Glomerular visceral epithelial cell (primary cell): Measurements from ENCODE around the gene MAP2K5.
A peak's percentile ranks its signal among the peaks of the same experiment; 100 is the strongest.

Experiments
- DNase-seq: peaks from one replicate; pipeline ENCODE4 v3.0.0-alpha.2; 2016; ENCODE audit errors: extremely low spot score

MAP2K5 gene

DNA sequence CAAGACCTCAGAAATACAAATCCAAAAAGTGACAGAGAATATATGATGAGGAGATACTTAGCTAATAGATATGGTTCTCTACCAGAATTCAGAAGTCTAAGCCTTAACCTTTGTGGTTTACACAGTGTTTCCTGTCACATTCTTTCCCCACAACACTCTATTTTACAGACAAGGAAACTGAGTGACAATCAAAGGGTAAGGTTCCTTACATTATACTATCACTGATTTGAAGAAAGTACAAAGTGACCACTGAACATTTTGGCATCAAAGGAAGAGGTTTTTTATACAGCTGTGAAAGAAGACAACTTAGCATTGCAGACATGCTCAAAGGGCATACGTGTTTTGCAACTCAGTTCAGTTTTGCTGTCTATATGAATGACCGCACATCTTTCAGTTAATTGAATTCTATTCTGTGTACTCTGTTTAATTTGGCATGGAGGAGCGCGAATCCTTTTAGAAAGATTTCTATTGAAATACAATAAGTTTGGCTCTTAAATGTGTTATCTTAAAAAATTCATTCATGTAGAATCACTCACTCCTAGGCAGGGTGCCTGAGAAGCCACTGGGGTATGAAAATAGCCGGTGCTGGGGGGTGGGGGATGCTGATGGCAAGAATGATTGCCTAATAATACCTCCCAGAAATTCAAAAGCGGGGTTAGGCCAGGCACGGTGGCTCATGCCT is 216.3 kb downstream of the MAP2K5 start:
- no peak for DNase-seq

DNA sequence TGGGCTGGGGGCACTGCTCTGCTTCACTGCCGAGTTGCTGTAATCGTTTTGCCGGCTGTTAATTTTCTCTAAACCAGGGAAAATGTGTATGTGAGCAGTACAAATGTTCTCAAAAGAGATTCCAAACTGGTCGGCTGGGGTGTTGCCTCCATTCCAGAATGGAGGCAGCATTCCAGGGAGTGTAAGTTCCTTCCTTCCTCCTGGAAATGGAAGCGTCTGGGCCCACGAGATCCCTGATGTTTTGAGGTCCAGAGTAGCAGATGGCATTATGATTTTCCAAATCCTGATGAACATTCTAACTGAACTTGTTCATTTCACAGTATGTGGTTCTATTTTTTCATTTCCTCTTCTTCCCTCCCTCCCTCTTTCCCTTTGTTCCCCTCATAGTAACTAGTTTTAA is 218.4 kb downstream of the MAP2K5 start:
- no peak for DNase-seq

DNA sequence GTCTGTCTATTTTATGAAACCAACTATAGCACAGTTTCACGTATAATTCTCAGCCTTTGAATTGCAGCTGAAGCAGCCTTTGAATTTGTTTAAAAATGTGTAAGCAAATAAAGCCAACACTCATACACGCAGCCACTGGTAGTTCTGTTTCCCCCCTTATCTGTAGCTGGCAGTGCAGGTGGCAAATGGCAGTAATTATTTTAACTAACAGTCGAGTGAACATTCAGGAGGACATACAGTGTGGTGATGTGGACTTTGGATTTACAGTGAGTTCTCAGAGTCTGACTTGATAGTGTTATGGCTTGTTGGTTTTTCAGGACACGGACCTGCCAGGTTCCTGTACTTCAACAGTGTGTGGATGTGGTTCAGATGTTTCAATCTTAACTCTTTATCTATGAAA is 218.8 kb downstream of the MAP2K5 start:
- DNase-seq = no peak

DNA sequence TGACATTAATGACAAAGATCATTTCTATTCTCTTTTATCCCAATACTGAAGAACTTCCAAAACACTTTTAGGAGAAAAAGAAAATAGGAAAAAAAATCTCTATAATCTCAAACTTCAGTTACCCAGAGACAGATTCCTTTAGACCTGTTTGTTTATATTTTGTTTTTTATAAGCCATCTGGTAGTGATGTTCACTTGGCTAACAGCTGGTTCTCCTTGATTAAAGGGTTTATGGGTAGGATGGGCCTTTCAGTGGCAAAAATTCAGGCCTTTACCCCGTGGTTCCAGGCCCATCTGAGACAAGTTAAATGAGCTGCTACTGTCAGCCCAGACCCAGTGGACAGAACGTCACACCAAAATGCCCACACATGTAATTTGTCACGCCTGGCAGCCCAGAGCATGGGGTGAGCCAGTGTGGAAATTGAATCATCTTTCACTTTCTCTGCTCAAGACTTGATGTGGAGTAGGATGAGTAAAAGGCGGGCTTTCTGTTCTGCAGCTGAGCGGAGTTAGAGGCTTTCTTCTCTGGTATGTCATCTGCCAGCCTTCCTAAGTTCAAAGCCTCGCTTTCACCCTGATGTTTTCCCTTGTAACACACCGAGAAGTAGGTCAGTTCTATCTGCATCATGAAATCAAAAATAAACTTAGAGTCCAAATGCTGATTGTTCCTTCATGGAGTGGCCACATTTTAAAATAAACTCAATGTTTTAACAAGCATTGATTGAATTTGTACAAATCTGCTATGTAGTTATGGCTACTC is 220.3 kb downstream of the MAP2K5 start:
- DNase-seq = peak; percentile 51

DNA sequence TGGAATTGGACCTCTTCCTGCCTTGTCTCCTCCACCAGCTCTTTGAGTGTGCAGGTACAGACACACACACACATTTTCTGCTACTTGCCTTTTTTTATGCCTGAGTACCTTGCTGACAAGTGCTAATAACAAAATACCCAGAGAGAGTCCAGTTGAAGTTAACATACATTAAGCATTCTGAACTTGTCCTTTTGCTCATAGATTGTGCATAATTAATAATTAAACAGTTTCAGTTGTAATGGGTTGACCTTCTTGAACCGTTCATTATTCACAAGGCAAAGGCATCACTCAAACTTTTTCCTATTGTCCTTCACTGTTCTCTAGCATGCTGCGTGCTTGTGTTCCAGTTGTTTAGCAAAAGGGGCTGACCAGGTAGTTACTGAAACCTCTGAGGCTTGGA is 223.2 kb downstream of the MAP2K5 start:
- DNase-seq = no peak

DNA sequence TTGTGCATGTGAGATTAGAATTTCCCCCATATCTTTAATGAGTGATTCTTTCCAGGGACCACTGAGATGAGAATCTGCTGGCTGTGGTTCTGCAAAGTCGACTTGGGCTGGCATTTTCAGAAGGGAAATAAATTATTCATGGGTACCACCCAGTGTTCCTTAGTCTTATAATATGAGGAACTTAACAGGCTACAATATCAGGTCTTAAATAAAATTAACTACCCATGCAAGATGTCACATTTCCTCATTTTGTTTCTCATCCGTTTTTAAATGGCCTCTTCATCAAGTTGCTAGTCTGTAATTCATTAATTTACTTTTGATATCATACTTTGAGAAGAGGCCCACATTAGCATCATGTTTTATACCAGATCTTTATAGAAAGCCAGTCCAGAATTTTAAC is 224.5 kb downstream of the MAP2K5 start:
- DNase-seq = no peak

DNA sequence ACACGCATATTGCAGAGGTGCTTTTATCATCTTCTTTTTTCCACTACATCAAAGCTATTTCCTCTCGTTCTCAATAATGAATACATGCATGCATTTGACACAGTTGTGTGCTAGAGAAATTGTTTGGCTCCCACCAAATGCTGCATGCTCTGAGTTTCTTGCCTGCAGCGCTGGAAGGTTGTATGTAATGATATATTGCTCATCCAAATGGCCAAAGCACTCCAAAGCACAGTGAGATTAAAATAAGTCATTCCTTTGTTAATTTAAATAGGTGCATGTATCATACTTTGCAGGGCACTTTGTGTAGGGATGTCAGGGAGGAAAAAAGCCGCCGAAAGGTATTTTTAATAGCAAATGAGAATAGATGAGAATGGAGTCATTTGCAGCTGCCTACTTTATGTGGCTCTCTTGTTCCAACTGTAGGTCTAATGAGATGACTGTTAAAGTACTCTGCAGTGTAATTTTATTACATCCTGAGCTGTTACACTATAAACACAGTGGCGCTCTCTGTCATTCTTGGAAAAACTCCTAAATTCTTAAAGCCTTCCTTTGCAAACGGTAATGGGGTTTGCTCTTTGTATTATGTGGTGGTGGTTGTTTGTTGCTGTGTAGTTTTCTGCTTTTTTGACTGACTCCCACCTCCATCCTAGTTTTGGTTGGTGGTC is 225.9 kb downstream of the MAP2K5 start:
- DNase-seq = no peak

DNA sequence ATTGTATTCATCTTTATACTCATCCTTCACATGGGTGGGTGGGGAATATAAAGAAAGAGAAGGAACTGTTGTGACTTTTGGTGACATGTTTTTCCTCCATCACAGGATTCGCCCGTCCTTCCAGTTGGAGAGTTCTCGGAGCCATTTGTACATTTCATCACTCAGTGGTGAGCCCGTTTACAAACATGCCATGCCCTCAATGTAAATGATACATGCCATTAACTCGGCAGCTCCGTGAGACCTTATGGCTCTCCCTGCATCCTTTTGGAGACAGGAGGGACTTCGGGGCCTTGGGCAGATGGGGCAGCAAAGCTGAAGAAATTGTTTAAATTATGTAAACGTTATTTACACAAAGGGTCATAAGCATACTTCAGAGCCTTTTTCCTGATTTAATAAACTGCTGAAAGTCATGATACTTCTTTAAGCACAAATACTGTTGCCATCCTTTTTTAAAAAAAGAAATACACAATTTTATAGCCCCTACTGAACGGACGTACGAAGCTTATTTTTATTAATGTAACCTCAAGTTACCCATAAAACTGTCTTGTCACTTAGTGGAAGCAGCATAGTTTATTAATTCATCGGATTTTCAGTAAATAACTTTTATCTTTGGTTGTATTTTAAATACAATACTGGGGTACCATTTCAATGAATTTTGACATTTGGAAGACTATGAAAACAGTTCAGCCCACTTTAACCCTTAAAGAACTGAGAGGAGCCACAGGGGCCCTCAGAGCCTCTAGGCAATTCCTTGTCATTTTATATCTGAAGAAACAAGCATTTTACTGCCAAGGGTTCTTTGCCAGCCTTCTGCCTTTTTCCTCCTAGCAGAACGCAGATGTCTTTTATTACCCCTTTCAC is 227.2 kb downstream of the MAP2K5 start:
- DNase-seq = no peak

DNA sequence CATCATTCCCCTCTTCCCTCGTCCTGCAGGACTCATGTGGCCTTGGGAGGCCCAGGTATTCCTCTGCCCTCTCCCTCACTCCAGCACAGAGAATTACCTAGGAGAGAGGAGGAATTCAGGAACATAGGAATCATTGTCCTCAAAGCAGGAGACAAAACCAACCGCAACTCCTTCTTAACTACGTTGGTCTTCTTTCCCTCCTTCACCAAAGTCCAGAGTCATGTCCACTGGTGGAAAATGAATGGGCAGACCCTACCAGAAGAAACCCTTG is 227.8 kb downstream of the MAP2K5 start:
- DNase-seq = no peak

DNA sequence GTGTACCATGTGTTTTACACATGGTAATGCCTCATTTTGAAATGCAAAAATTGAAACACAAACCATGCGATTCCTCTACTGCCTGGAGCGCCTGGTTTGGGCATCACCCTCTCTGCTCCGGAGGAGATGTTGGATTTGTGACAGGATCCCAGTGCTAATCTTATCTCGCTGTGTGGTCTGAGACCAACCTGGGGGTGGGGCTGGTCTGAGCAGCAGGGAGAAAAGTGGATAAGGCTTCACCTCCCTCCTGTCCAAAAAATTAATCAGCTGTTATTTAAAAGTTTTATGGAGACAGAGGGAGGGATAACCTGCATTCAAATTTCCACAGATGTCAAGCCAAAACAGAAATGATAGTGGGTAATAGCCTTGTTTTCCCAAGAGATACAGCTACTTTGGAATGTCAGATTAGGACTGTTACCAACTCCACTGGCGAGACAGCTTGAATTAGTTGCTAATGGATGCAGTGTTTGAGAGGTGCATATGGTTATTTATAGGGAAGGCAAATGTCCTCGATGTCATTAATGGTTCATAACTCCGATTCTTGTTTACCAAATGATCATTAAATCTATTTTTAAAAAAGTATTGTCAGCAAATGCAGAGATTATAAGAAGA is 228.8 kb downstream of the MAP2K5 start:
- no peak for DNase-seq

DNA sequence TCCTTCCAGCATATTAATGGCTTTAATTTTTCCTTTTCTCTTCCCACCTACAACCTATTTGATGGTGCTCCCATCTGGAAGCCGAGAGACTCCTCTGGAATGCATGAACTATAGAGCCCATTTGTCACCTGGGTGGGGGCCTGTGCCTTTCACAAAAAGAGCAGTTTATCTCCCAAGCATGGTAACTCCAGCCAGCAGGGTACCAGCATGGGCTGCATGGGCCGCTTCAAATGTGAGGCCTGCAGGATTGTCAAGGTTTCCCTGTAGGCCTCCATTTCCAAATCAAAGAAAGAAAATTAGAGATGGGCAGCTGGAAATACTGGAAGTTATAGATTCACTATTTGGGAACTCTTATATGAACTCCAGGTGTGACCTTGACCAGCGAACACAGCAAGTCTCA is 232.1 kb downstream of the MAP2K5 start:
- no peak for DNase-seq

DNA sequence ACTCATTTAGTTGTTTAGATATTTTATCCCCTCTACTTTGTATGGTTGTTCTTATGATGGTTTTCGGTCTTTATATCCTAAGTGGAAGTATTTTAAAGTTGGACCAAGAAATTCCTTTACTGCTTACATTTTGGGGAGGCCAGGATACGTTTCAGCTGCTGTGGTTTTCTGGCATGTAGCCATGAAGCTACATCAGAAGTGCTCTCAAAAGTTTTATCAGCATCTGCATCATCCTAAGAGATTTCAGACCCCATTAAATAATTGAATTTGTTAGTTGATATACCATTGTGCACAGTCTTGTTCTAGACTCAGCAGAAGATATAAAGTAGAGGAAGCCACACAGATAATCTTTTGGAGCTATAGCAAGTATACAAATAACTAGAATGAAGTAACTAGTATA is 232.7 kb downstream of the MAP2K5 start:
- DNase-seq = no peak

DNA sequence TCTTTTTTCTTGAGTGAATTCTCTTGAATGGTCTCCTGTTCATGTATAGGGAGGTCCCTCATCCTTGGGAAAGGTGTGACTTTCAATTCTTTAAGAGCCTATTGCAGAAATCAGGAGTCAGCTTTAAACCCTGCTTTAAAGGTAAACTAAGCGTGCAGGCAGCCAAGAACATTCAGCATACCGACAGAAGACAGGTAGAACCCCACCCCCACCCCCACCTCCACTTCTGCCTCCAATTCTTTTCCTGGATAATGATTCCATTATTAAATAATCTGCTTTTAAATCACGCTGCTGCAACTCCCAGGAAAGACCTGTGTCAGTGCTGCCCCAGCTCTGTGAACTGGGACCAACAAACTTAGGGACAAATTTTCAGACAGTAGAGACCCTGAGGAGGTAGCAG is 233.5 kb downstream of the MAP2K5 start:
- no peak for DNase-seq

DNA sequence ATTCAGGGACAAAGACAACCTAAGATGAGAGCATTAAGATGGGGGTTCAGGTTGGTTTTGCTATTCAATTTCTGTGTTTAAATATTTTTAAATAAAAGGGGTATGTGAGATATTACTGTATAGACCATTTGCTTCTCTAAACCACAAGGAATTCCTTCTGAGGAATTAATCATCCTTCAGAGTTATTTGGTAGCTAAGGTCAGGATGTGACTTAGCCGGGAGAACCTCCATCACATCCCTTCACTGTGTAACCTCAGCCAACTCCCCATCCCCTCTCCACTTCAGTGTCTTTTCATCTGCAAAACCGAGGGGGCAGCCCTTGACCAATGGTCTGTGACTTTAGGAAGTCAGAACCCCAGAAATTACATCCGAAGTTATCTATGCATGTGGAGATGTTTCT is 234.1 kb downstream of the MAP2K5 start:
- DNase-seq = peak; percentile 47

DNA sequence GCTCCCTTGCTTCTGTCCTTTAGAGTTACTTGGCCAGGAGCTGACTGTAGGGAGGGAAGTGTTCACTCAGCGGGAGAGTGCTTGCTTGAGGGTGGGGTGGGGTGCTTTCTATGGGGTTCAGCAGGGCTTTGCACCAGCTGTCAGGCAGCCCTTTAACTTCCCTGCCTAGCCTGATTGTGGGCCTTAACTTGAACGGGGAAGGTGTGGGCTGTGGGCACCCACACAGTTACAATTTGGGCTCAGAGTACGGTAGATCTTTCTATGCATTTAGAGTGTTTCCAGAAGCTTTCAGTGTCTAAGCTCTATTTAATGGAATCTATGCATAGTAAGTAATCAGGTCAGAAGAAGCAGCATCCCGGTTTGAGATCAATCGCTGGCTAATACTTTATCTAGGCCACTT is 234.6 kb downstream of the MAP2K5 start:
- DNase-seq = no peak

DNA sequence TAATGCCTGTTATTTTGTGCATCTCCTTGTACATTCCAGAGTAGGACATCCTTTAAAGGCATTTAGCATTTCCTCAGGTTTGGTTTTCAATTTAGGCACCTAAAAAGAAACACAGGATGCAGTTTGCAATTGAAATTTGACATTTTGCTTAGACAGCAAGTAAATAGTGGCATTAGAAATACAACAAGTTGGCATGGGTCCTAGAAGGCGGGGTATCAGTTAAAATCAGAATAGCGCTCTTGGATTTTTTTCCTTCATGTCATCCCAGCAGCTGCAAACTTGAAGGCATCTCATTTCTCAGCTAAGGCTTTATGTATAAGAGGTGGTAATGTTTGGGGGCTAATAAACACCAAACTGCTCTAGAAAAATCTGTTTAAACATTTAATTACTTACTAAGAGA is 235.3 kb downstream of the MAP2K5 start:
- DNase-seq = no peak

DNA sequence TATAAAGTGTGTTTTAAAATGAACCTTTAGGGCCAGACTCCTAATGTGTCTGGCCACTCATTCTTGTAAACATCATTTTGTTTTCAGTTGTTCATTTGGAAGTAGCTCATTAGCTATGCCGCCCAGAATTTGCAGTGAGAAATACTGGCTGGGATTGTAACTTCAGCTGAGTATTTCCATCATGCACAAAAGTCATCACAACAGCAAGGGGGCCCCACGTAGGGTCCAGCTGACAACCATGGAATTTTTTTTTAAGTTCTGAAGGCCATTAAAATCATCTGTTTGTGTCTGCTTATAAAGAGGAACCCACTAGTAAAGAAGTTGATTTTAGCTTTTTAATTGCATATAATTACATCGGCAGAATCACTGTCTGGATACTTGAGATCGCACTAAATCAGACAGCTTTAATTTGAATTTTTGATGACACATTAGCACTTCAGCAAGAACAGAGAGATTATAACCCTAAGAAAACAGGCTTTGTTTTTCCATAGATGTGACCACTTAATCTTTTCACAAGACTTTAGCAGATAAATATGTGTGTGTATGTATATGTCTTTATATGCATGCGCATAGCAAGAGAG is 236.6 kb downstream of the MAP2K5 start:
- DNase-seq = no peak

DNA sequence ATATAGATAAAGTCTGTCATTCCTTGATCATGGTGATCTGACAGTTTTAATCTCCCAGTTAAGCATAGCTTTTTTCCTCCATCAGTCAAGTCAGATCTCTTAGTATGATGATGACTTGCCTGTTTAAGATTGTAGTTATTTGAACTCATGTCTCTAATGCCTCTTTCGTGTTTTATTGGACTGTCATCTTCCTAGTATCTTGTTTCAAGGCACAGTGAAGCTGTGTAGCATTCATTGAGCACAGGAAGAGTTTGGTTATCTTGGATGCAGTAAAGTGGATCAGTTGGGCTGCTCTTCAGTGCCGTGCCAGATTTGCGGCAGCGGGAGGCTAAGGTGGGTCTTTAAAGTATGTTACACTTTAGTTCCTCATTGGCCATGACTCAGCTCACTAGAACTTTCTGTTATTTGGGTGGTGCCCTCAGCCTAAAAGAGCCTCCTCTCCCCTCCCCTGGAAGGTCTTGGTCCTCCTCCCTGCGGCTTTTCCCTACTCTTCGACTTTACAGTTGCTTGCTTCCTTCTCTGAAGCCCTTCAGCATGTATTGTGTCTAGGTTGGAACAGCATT is 237.1 kb downstream of the MAP2K5 start:
- DNase-seq = no peak

DNA sequence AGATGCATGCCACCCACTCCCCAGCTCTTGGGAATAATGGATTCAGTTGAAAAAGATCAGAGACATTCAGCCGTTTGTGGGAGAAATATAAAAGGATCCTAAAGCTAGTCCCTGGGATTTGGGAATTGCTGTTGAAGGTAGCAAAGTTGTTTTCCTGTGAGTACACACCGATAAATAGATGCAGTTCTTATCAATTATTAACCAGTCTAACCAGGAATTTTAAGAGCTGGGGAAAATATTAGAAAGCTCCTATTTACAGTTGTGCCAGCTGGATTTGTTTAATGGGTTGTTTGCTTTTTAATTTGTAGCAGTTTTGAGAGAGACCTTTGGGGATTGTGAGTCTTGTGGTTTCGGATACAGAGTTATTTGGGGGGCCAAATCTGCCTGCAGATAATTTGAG is 238.6 kb downstream of the MAP2K5 start:
- DNase-seq = no peak

DNA sequence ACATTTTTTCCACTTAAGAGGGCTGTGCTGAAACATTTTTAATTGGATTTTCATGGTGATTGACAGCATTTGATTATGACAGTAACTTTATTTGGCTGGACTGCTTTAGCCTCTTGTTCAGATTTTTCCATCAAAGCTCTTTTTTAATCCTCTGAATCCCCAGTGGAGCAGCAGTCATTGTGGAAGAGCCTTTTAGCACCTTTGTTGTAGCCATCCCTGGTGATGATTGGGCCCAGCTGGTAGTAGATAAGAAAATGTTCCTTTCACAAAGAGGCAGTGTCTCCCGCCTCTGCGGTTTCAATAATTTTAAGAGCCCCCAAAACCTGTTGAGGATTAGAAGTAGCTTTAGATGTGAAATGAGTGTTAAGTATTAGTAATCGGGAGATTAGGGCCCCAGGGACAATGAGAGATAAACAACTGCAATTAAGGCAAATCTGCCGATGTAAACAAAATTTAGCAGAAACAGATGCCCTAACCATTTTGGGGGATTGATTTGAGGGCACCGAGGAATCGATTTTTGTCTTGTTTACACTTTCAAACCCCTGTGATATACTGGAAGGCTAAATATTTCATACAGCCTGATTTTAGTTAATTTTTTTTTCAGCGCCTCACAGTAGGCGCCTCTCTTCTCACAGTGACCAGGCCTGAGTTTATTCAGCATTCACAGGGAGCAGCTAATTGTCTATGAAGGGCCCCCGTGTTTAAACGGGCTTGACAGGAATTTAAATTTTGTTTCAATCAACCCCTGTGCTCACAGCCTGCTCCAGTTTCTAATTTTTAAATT is 239.6 kb downstream of the MAP2K5 start:
- DNase-seq = no peak

DNA sequence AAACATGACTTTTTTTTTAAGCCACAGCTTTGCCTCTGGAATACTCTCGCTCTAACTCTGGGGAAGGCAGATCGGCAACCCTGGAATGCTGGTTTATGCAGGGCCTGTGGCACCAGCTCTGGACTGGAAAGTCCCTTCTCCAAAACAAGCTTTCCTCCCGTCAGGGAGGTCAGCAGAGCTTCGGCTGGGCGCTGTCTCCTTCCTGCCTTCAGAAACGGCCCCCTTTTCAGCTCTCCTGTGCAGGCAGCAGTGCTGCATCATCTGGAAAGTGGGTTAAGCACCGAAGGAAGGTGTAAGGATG is 240.1 kb downstream of the MAP2K5 start:
- no peak for DNase-seq
